SK-N-SH (cell line): Measurements from ENCODE around the gene KRT73.

Source experiments
- CTCF ChIP-seq: fragments of 200-600 bp; sonication (generic); IDR thresholded peaks from 2 replicates; pipeline ENCODE4 v1.6.1; 2017; ENCODE audit warnings: antibody characterized with exemption, mild to moderate bottlenecking, moderate library complexity
- GATA2 ChIP-seq: sonication (generic); formaldehyde crosslinking; IDR thresholded peaks from 2 replicates; pipeline ENCODE4 v1.5.0; 2020; ENCODE audit warnings: mild to moderate bottlenecking, missing genetic modification reagents
- MAX ChIP-seq: IDR thresholded peaks from 2 replicates; pipeline ENCODE4 v1.4.0; 2012; ENCODE audit warnings: low read depth
- NFIC ChIP-seq: IDR thresholded peaks from 2 replicates; pipeline ENCODE4 v1.4.0; 2012; ENCODE audit warnings: borderline replicate concordance
- POLR2AphosphoS5 ChIP-seq: IDR thresholded peaks from 2 replicates; pipeline ENCODE4 v1.6.1; 2012; ENCODE audit warnings: low read depth, low read length
- REST ChIP-seq: IDR thresholded peaks from 2 replicates; pipeline ENCODE4 v1.6.1; 2012; ENCODE audit warnings: mild to moderate bottlenecking, low read depth, low read length, moderate library complexity
- RFX5 ChIP-seq: IDR thresholded peaks from 2 replicates; pipeline ENCODE4 v1.6.1; 2012; ENCODE audit warnings: mild to moderate bottlenecking, improper control_type of control experiment, low read length
- SMC3 ChIP-seq: IDR thresholded peaks from 2 replicates; pipeline ENCODE4 v1.6.1; 2012; ENCODE audit warnings: low read depth, low read length, improper control_type of control experiment
- TAF1 ChIP-seq: IDR thresholded peaks from 2 replicates; pipeline ENCODE4 v1.6.1; 2012; ENCODE audit warnings: low read depth, mild to moderate bottlenecking, low read length, moderate library complexity, borderline replicate concordance
- TCF12 ChIP-seq: IDR thresholded peaks from 2 replicates; pipeline ENCODE4 v1.4.0; 2012

- TF ChIP-seq NFIC (no peak), GATA2 (CRISPR knock-in tag) (no peak), REST (no peak), RFX5 (no peak), CTCF (no peak), TCF12 (no peak), POLR2AphosphoS5 (no peak), SMC3 (no peak), TAF1 (no peak), MAX (no peak)
These were observed 43.3 kb upstream of the KRT73 start for GRCh38 chr12:52661668-52662067.
